Measurements from ENCODE around the gene DHRSX.
"Not testable (repeated sequence)": the region's sequence is repeated elsewhere in the genome, so short reads cannot be mapped to it uniquely, and the experiment has no call there.

DHRSX gene

DNA sequence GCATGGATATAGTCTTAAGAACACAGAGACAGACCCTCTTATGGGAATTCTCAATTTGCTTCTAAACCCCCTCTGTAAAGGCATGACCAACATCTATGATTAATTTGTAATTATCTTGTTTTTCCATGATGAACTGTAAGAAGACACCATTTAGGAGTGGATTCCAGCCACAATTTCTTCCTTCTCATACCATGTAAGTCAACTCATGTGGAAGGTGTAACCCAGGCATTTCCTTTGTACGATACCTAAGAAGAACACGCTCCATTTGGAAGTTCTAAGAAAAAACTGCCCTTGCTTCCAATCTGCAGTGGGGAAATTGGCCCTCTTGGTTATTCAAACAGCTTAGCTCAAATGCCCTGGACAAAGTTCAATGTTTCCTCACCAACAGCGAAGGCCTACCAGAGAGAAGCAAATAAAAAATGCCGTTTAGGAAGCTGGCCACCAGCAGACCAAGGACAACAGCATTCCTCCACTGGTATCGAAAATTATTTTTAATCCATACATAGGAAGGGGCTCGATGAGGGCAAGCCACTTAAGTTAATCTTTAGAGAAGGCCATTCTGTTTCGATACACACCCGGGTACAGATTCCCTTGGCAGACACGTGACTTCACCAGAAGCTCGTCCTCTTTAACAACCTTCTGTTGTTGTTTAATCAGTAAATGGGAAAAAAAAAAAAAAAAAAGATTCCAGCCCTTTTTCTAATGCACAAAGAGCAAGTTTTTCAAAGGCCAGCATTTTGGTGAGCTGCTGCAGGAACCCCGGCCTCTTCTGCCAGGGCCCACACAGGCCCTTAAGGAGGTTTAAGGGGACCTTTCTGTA is 2.6 kb downstream of the DHRSX start:
- no peak for ATAC-seq

DNA sequence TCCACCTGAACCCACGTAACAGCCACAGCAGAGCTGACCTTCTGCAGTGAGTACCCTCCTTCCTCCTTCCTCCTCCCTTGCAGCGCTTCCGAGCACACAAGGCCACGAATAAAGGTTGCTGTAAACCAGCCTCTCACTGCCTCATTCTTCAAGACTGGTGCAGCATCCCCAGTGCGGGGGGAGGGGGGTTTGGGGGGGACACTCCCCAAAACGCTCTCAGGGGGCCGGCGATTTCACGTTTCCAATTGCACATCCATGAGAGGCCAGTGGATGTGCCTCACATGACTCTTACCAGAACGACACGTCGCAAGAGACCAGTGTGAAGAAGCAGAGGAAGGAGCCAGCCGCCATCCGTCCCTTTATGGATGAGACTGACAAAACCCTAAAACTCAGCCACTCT is 5.2 kb downstream of the DHRSX start:
- ATAC-seq: no peak

DNA sequence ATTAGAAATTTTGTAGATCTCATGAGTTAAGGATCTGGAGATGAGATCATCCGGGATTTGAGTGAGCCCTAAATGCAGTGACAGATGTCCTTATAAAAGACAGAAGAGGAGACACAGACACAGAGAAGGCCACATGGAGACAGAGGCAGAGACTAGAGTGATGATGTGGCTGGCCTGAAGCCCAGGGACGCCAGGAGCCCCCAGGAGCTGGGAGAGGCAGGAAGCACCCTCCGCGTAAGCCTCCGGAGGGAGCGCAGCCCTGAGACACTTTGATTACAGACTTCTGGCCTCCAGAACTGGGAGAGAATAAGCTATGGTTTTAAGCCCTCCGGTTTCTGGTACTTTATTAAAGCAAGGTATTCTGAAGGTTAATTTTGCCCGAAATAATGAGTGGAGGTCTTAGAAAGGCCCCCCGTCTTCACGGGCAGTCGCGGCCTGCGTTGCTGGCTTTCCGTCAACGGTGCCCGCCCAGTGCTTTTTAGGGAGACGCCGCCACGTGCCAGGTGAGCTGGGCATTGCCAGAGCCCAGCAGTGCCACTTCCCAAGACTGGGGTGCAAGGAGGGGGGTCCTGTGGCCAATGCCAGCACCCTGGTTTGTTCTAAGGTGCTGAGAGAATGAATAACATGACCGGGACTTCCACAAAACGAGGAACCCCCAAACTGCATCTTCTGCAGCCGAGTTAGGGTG is 8.1 kb downstream of the DHRSX start:
- ATAC-seq: no peak

DNA sequence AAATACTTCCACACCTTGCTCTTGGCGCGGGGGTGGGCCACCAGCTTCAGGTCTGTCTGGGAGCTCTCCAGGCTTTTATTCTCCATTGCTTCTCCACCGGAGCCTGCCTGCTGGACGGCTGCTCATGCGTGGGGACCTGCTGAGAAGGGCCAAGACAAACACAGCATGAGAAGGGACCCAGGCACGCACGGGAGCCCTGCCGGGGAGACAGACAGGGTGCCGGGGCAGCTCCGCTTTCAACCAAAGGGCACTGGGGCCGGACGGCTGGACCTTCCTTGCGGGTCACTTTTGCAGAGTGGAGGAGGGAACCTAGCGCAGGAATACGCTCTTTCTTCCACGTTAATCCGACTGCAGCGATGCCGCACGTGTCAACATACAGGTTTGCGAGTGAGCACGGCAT is 10.1 kb downstream of the DHRSX start:
- ATAC-seq: no peak

DNA sequence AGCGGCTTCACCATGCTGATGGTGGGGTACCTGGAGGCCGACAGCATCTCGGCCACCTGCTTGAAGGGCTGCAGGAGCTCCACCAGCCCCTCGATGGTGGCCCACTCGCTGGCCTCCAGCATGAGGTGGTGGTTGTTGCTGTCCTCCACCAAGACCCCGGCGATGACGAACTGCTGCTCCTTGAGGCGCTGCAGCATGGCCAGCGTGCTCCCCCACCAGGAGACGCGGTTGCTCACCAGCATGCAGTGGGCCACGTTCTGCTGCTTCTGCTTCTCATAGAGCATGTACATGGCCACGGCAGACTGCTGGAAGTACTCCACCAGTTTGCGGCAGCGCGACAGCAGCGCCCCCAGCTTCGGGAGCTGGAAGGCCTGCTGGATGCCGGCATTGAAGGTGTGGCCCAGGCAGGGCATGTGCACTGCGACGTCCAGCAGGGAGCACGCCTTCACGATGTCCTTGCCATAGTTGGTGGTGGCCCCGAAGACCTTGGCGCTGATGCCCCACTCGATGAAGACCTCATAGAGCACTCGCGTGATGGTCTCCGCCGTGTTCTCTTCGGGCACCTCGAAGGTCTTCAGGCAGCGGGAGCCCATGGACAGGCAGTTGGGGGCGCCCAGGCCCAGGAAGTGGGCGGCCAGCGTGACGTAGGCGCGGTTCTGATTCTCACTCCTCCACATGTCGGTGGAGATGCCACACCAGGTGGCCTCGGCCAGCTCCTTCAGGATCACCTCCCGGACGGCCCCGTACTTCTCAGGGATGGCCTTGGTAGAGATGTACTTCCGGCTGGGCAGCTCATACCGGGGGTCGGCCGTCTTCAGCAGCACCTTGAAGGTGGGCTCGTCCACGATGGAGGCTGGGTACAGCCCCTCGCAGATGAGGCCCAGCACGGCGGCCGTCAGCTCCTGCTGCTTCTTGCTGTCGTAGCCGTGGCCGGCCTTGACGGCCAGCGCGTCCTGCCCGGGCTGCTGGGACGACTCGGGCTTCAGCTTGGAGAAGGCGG is 11.0 kb downstream of the DHRSX start:
- ATAC-seq: no peak

DNA sequence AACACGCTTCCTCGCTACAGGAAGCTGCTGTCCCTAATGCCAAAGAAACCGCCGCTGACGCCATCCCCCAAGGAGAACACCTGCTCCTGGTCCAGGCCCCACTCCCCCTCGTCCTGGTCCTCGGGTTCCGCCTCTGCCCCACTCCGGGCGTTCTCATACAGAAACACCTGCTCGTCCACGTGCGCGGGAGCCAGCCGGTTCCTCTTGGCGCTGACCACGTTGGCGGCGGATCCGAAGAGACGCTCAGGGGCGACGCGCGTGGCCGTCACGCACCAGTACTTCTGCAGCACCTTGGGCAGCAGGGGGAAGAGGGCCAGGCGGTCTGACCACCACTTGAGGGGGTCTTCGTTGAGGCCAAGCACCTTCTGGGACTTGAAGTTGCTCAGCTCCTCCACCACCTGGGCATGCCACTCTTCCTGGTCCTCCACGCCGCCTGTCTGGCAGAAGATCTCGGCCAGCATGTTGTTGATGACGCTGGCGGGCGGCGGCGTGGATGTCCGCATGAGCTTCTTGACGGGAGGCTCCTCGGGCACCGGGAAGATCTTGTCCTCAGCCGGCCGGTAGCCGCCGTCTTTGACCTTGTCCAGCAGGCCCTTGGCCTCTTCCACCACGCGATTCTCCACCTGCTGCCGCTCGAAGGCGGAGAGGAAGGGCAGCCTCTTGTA is 12.0 kb downstream of the DHRSX start:
- no peak for ATAC-seq

DNA sequence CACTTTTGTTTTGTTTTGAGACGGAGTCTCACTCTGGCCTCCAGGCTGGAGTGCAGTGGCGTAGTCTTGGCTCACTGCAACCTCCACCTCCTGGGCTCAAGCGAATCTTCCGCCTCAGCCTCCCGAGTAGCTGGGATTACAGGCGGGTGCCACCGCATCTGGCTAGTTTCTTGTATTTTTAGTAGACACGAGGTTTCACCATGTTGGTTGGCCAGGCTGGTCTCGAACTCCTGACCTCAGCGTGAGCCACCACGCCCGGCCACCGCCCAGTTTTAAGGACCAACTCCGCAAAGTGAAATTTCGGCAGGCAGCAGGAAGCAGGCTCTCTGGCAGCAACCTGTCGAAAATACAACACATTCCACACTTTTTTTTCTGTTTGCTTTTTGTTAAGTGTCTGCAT is 13.4 kb downstream of the DHRSX start:
- ATAC-seq: no peak

DNA sequence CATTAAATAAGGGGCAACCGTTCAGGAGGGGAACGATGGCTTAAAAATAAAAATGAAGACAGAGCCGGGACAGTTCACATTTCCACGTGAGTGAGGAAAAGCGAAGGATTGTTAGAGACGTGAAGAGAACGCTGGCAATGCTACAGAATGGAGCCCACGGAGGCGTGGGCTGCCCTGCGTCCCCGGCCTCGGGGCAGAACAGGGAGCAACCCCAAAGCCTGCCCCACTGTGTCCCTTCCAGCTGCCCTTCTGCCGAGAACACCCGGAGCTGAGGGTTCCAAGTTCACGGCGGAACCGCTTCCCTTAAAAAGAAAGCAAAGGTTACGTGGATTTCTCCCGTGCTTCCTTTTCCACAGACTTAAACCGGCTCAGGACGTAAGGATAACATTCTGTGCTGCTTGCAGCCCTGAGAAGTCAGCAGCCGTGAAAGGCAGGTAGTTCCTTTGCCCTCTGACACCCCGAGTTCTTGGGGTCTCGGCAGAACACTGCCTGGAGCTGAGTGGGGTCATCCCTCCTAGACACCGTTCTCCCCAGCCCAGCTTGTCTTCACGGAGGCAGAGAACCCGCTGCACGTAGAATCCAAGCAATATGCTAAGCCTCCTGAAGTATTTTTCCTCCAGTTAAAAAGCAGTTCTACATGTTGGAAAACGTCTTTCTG is 14.2 kb downstream of the DHRSX start:
- no peak for ATAC-seq

DNA sequence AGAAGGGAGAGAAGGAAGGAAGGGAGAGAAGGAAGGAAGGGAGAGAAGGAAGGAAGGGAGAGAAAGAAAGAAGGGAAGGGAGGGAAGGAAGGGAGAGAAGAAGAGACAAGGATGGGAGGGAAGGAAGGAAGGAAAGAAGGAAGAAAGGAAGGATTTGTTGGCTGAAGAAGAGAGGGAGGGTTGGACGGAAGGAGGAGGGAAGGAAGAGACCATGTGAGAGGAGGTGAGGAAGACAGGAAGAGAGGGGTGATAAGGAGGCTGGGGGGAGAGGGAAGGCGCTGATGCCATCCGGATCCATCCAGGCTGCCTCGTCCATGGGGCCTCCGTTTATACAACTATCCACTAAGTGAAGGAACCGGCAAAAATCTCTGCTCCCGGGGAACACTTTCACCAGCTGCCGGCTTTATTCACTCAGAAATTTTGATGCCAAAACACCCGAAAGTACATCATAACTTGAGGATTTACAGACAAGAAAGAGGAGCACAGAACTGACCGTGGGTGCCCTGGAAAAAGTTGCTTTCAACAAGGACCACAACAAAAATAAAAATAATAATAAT is 14.9 kb downstream of the DHRSX start:
- ATAC-seq: no peak

DNA sequence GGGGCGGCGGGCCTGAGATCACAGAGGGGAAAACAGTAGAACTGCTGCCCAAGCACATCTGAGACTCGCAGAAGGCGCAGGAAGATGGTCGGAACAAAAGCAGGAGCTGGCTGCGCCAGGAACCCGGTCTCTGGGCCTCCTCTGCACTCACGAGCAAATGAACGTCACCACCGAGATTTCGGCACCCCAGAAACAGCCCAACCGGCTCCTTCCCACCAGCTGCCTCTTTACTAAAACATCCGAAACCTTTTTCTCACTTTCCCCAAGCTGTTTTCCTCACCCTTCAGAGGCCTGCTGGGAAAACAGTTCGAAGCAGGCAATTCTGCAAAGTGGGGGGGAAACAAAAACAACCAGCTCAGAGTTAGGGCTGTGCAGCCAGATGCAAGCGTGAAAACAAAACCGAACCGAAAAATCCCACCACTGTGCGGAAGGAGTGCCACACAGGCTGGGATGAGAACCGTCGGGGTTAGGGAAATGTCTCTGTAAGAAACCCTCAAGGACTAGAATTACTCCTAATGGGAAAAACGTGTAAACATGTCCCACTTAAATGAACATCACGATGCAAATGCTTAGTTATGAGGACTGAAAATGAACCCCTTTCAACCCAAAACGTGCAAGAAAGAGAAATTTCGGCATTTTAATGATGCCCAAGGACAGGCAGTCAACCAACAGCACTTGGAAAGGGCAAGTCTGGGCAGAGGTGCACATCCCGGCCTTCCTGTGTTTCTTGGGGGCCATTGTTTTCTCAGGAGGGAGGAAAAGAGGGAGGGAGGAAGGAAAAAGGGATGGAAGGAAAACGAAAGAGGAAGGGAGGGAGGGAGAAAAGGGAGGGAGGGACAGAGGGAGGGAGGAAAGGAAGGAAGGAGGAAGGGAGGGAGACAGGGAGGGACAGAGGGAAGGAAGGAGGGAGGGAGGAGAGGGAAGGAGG is 15.8 kb downstream of the DHRSX start:
- ATAC-seq: no peak

DNA sequence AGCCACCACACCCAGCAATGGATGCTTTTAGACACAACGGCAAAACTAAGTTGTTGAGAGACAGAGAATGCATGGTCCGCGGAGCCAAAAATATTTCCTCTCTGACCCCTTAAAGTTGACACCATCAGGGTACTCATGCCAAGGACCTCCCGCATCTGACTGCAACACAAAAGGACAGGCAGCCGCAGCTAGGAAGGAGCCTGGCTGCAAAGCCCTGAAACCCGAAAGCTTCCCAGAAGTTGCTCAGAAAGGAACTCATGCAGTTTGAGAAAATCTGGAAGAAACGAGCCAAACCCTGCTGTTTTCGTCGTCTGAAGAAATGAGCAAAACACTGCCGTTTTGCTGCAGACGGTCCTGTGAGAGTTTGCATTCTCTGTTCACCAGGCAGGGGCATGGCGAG is 16.5 kb downstream of the DHRSX start:
- ATAC-seq: no peak

DNA sequence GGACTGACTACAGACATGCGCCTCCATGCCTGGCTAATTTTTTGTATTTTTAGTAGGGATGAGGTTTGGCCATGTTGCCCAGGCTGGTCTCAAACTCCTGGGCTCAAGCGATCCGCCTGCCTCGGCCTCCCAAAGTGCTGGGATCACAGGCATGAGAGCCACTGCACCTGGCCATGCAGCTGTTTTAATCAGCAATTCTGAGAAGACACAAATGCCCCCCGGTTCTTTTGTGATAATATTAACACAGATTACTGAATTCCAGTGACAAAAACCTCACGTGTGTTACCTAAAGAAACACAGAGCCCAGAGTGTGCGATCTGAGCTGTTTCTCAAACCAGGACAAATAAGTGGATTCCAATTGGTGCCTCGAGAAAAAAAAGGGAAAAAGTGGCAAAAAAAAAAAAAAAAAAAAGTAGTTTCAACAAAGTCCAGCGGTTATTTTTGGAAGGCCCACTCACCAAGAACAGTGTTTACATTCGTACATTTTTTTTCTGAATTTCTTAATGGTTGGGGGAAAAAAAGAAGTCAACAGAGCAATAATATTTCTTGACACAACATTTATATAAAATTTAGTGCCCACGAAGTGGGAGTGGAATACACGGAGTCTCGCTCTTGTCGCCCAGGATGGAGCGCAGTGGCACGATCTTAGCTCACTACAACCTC is 17.2 kb downstream of the DHRSX start:
- no peak for ATAC-seq

DNA sequence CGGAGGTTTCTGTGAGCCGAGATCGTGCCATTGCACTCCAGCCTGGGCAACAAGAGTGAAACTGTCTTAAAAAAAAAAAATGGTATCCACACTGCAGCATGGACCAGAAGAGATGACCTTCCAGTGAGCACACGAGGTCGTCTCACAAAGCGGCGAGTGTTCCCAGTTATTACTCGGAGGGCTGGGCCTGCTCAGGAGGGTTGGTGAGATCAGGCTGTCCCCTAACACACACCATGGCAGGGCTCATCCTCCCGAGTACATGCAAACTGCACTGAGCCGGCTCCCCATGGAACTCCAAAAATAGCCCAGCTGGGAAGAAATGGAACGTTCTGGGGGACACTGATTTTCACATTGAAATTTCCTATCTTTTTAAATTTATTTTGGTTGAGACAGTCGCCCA is 19.2 kb downstream of the DHRSX start:
- not testable (repeated sequence) for ATAC-seq

DNA sequence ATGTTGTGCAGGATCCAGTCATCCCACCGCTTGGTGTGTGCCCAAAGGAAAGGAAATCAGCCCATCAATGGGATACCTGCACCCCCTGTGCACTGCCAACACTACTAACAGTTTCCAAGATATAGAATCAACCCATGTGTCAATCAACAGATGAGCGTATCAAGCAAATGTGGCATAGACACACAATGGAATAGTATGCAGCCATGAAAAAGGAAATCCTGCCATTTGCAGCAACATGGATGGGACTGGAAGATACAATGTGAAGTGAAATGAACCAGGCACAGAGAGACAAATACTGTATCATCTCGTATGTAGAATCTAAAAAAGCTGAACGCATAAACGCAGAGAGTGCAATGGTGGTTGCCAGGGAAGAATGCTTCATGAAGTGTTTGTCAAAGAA is 20.8 kb downstream of the DHRSX start:
- not testable (repeated sequence) for ATAC-seq

DNA sequence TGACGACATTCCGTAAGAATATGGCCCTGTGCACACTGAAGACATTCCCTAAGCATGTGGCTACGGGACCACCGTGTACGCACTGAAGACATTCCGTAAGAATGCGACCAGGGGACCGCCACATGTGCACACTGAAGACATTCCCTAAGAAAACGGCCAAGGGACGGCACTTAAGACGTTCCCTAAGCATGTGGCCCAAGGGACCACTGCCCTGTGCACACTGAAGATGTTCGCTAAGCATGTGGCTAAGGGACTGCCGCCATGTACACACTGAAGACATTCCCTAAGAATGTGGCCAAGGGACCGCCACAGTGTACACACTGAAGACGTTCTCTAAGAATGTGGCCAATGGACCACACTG is 21.4 kb downstream of the DHRSX start:
- ATAC-seq: no peak

DNA sequence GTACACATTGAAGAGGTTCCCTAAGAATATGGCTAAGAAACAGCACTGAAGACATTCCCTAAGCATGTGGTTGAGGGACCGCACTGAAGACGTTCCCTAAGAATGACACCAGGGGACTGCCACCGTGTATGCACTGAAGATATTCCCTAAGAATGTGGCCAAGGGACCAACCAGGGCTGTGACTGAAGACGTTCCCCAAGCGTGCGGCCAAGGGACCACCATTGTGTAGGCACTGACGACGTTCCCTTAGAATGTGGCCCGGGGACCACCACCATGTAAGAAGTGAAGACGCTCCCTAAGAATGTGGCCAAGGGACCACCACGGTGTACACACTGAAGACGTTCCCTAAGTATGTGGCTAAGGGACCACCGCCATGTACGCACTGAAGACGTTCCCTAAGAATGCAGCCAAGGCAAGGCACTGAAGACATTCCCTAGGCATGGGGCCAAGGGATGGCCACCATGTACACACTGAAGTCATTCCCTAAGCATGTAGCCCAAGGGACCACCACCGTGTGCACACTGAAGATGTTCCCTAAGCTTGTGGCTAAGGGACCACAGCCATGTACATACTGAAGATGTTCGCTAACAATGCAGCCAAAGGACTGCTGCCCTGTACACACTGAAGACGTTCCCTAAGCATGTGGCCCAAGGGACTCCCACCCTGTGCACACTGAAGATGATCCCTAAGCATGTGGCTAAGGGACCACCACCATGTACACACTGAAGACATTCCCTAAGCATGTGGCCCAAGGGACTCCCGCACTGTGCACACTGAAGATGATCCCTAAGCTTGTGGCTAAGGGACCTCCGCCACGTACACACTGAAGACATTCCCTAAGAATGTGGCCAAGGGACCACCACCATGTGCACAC is 22.0 kb downstream of the DHRSX start:
- ATAC-seq: no peak

DNA sequence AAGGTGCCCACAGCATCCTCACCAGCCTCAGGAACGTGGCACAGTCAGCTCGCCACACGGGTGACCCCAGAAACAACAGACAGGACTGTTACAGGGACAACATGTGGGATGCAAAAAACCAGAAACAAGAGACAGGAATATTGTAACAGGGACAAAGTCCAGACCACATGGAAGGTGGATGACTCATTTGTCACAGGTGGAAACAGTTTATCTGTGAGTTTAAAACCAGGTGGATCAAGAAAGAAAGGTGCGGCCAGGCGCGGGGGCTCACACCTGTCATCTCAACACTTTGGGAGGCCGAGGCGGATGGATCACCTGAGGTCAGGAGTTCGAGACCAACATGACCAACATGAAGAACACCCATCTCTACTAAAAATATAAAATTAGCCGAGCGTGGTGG is 23.5 kb downstream of the DHRSX start:
- not testable (repeated sequence) for ATAC-seq

DNA sequence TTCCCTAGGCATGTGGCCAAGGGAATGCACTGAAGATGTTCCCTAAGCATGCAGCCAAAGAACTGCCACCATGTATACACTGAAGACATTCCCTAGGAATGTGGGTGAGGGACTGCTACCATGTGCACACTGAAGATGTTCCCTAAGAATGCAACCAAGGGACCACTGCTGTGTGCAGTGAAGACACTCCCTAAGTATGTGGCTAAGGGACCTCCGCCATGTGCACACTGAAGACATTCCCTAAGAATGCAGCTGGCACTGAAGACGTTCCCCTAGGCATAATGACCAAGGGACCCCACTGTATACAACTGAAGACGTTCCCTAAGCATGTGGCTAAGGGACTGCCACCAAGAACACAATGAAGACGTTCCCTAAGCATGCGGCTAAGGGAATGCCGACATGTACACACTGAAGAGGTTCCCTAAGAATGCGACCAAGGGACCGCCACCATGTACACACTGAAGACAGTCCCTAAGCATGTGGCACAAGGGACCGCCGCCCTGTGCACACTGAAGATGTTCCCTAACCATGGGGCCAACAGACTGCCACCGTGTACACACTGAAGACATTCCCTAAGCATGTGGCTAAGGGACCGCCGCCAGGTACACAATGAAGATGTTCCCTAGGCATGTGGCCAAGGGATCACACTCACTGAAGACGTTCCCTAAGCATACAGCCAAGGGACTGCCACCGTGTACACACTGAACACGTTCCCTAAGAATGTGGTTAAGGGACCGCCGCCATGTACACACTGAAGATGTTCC is 25.6 kb downstream of the DHRSX start:
- ATAC-seq: no peak

Data from activated CD4-positive, CD25-positive, alpha-beta regulatory T cell treated with anti-CD3 and anti-CD28 coated beads, Interleukin-2, amount 50 U/mL, for 24 hours (primary cell).